B cell (primary cell): ENCODE measurements around the gene KRT24. TPM values are rescaled to one million over a fixed set of nuclear protein-coding genes. Genes with fewer than 3 reads are reported as not detected.

Experiments
- ATAC-seq: fragments of 200-7000 bp; cut with Tn5 transposase; one replicate; pipeline ENCODE4 v1.10.0; 2021; ENCODE audit warnings: low read depth, mild to moderate bottlenecking, moderate number of reproducible peaks, moderate library complexity
- CTCF ChIA-PET: fragments of 350-600 bp; sonication (Branson Sonifier 250); formaldehyde crosslinking; loops from one replicate; lab custom pipeline; 2021; ENCODE audit warnings: antibody characterized with exemption, inconsistent platforms; lab: Charles Lee
- POLR2A ChIA-PET: fragments of 350-600 bp; sonication (Branson Sonifier 250); formaldehyde crosslinking; loops from one replicate; lab custom pipeline; 2021; ENCODE audit warnings: antibody characterized with exemption; lab: Charles Lee
- DNase-seq: peaks from one replicate; pipeline ENCODE4 v3.0.0; 2013
- H2AFZ ChIP-seq: 2 replicates; pipeline ENCODE4 v1.6.1; 2012; ENCODE audit warnings: mild to moderate bottlenecking, low read depth, low read length; ENCODE audit not compliant: insufficient read depth, poor library complexity, severe bottlenecking
- H3K27ac ChIP-seq, 2 donors: 1 replicate in 1 of 2; 2 replicates in 1 of 2; pipeline ENCODE4 v1.5.1; 2012 to 2013; ENCODE audit warnings: low read length in 2 of 2, mild to moderate bottlenecking in 2 of 2, moderate library complexity in 1 of 2
- H3K27me3 ChIP-seq, 4 experiments: fragments of 200-600 bp in 1 of 4; sonication (generic) in 1 of 4; replicated peaks in 1 of 4; 1 replicate in 2 of 4; 2 replicates in 2 of 4; pipeline versions ENCODE4 v1.6.1 to v1.7.0; 2013 to 2016; ENCODE audit warnings: low read length in 3 of 4, mild to moderate bottlenecking in 2 of 4, mixed read lengths in 1 of 4, moderate library complexity in 1 of 4; ENCODE audit not compliant: insufficient read depth in 4 of 4, control insufficient read depth in 3 of 4; ENCODE audit errors: control extremely low read depth in 1 of 4
- H3K36me3 ChIP-seq, 2 experiments: replicated peaks in 1 of 2; 1 replicate in 1 of 2; 2 replicates in 1 of 2; pipeline versions ENCODE4 v1.6.1 to v1.7.1; 2013; ENCODE audit warnings: low read length in 1 of 2; ENCODE audit not compliant: insufficient read depth in 2 of 2, control insufficient read depth in 1 of 2; ENCODE audit errors: control extremely low read depth in 1 of 2, extremely low read depth in 1 of 2
- H3K4me1 ChIP-seq, 2 donors: fragments of 200-600 bp in 1 of 2; sonication (generic) in 1 of 2; 1 replicate in 1 of 2; 2 replicates in 1 of 2; pipeline versions ENCODE4 v1.5.1 to v1.6.1; 2013 to 2017; ENCODE audit warnings: low read length in 2 of 2; ENCODE audit not compliant: control insufficient read depth in 2 of 2, insufficient read depth in 2 of 2
- H3K4me2 ChIP-seq: replicated peaks from 2 replicates; pipeline ENCODE3; 2012; ENCODE audit warnings: mild to moderate bottlenecking, low read depth, low read length; ENCODE audit not compliant: poor library complexity, severe bottlenecking
- H3K4me3 ChIP-seq, 5 experiments: fragments of 200-600 bp in 1 of 5; sonication (generic) in 1 of 5; 1 replicate in 3 of 5; 2 replicates in 2 of 5; pipeline versions ENCODE4 v1.5.1 to v1.7.0; 2011 to 2016; ENCODE audit warnings: low read length in 4 of 5, mild to moderate bottlenecking in 4 of 5, low read depth in 2 of 5, control low read depth in 1 of 5, moderate library complexity in 1 of 5; ENCODE audit not compliant: insufficient read depth in 1 of 5; ENCODE audit errors: control extremely low read depth in 1 of 5, extremely low read depth in 1 of 5
- H3K79me2 ChIP-seq: fragments of 200-600 bp; sonication (generic); one replicate; pipeline ENCODE4 v1.6.0; 2016; ENCODE audit warnings: low read length; ENCODE audit not compliant: control insufficient read depth, insufficient read depth
- H3K9ac ChIP-seq: fragments of 200-600 bp; sonication (generic); 2 replicates; pipeline ENCODE4 v1.6.1; 2017; ENCODE audit warnings: mild to moderate bottlenecking, low read length, moderate library complexity
- H3K9me3 ChIP-seq, 3 donors: one replicate each; pipeline versions ENCODE4 v1.6.1 to v1.7.1; 2013; ENCODE audit warnings: low read length in 2 of 3; ENCODE audit not compliant: control insufficient read depth in 2 of 3, insufficient read depth in 1 of 3; ENCODE audit errors: control extremely low read depth in 1 of 3
- H4K20me1 ChIP-seq: 2 replicates; pipeline ENCODE4 v1.6.0; 2012; ENCODE audit warnings: mild to moderate bottlenecking, low read length; ENCODE audit not compliant: insufficient read depth, control insufficient read depth, poor library complexity, severe bottlenecking
- H3K27ac Mint-ChIP-seq: one replicate; pipeline ENCODE4 v1.8.0; 2021; ENCODE audit warnings: mixed read lengths
- H3K27me3 Mint-ChIP-seq: one replicate; pipeline ENCODE4 v1.8.0; 2021; ENCODE audit warnings: mixed read lengths
- H3K4me1 Mint-ChIP-seq: one replicate; pipeline ENCODE4 v1.8.0; 2021; ENCODE audit warnings: mixed read lengths
- H3K4me3 Mint-ChIP-seq: one replicate; pipeline ENCODE4 v1.8.0; 2021; ENCODE audit warnings: mixed read lengths
- H3K9me3 Mint-ChIP-seq: one replicate; pipeline ENCODE4 v1.8.0; 2022; ENCODE audit warnings: mixed read lengths; ENCODE audit not compliant: insufficient read depth
- EZH2 ChIP-seq: IDR thresholded peaks from 2 replicates; pipeline ENCODE4 v1.6.1; 2012; ENCODE audit warnings: borderline replicate concordance, low read depth, mild to moderate bottlenecking, moderate library complexity, low read length; ENCODE audit not compliant: insufficient read depth, poor library complexity, severe bottlenecking
- WGBS: methylation state at CpG from one replicate; pipeline ENCODE4 v1.1.5; 2013; ENCODE audit warnings: missing lambda C conversion rate; ENCODE audit not compliant: insufficient coverage; 5-methylcytosine and 5-hydroxymethylcytosine counted together
- intact Hi-C: fragments of 100-400 bp; cut with micrococcal nuclease; formaldehyde crosslinking; loops from one replicate; pipeline ENCODE4 v1.10.0; 2022
- polyA plus RNA-seq: library from polyadenylated mRNA; depleted of rRNA; stranded (reverse); fragments of >200 nt; gene quantifications from 2 replicates; pipeline ENCODE4 v1.2.3, GENCODE V29; 2012
- total RNA-seq, 2 donors: library from RNA; stranded (reverse); fragments of 120-200 nt in 1 of 2; gene quantifications; 1 replicate in 1 of 2; 2 replicates in 1 of 2; pipeline versions ENCODE4 v1.2.3 to v1.2.4, GENCODE V29; 2013 to 2022
- TF ChIP-seq, protein P1 (sequence below): fragments of 200-600 bp; IDR thresholded peaks from one replicate; pipeline ENCODE4 v1.8.0; 2022; ENCODE audit warnings: antibody characterized with exemption, mild to moderate bottlenecking

Gene KRT24
- total and polyA plus RNA-seq, 2 donors (not counting 1 experiment from before 2014, with no cell fraction given): not detected

DNA sequence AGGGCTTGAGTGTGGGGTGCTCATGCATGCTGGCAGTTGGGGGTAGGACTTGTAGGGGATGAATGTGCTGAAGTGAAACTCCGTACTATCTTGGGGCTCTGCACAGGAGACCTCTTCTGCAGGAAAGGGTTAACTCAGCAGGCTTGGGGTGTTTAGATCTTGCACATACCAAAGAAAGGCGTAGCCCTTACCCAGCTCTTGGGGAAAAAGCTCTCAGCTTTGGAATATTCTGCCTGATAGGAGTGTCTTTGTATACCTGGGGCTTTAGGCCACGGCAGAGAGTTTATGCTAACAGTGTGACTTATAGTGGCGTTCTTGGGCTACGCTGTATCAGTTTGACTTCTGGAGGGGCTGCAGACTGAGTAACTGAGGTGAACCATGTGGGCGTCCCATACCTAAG is 30.5 kb upstream of the KRT24 start:
- no peaks in the 10 kb centered on the region for H4K20me1 ChIP-seq
- H3K4me3 ChIP-seq: no peak overlapping the region
- no peak for ATAC-seq
- no peaks in the 10 kb centered on the region for H3K4me1 ChIP-seq
- H3K27me3 ChIP-seq: peaks cover 0 to 6% (median 2%) of the 10 kb centered on the region in 4 experiments
- H3K27ac ChIP-seq: no peak overlapping the region
- Mint-ChIP-seq H3K4me1 (peaks cover 3% of the 10 kb centered on the region), H3K27ac (no peak overlapping the region), H3K4me3 (no peak overlapping the region), H3K27me3 (peaks cover 7% of the 10 kb centered on the region), H3K9me3 (no peaks in the 10 kb centered on the region)
- POLR2A ChIA-PET: no interaction called here
- H3K36me3 ChIP-seq: no peaks in the 10 kb centered on the region
- intact Hi-C loops: no loop called here
- no peak for DNase-seq
- H3K9ac ChIP-seq: no peak overlapping the region
- WGBS: 93% methylated on average over 6 of the region's 6 CpGs
- no peak overlapping the region for H2AFZ ChIP-seq
- no peaks in the 10 kb centered on the region for H3K79me2 ChIP-seq
- TF ChIP-seq, protein P1, sequence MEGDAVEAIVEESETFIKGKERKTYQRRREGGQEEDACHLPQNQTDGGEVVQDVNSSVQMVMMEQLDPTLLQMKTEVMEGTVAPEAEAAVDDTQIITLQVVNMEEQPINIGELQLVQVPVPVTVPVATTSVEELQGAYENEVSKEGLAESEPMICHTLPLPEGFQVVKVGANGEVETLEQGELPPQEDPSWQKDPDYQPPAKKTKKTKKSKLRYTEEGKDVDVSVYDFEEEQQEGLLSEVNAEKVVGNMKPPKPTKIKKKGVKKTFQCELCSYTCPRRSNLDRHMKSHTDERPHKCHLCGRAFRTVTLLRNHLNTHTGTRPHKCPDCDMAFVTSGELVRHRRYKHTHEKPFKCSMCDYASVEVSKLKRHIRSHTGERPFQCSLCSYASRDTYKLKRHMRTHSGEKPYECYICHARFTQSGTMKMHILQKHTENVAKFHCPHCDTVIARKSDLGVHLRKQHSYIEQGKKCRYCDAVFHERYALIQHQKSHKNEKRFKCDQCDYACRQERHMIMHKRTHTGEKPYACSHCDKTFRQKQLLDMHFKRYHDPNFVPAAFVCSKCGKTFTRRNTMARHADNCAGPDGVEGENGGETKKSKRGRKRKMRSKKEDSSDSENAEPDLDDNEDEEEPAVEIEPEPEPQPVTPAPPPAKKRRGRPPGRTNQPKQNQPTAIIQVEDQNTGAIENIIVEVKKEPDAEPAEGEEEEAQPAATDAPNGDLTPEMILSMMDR: no peak
- TF ChIP-seq EZH2: no peak
- peaks cover 0 to 3% (median 0%) of the 10 kb centered on the region in 3 donors for H3K9me3 ChIP-seq
- CTCF ChIA-PET: no interaction called here
- no peak overlapping the region for H3K4me2 ChIP-seq

DNA sequence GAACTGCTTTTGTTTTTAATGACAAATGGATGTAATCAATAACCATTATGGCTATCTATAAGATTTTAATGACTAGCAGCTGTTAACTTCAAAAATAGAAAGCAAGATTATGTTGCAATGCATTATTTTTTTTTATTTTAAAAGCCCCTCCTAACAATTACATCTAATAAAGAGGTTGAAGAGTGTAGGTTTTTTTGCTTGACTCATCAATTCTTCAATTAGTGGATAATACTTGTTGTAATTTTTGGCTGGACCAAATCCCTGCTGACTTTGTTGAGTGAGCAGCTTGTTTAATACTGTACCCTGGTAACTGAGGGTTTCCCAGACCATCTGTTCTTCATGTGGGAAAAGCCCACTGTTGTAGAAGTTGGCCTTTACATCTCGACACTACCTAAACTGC is 27.4 kb upstream of the KRT24 start:
- no peaks in the 10 kb centered on the region for H3K27me3 Mint-ChIP-seq
- H3K4me1 ChIP-seq: peaks cover 20% of the 10 kb centered on the region in 2 donors
- H4K20me1 ChIP-seq: no peaks in the 10 kb centered on the region
- H3K4me2 ChIP-seq: no peak overlapping the region
- no peaks in the 10 kb centered on the region for H3K36me3 ChIP-seq
- H3K9me3 ChIP-seq: peaks cover 0 to 3% (median 0%) of the 10 kb centered on the region in 3 donors
- H3K79me2 ChIP-seq: no peaks in the 10 kb centered on the region
- H3K4me3 Mint-ChIP-seq: no peak overlapping the region
- WGBS: 100% methylated on average over 1 of the region's 1 CpG
- ChIA-PET POLR2A (no interaction called here), CTCF (no interaction called here)
- intact Hi-C loops: no loop called here
- no peaks in the 10 kb centered on the region for H3K9me3 Mint-ChIP-seq
- no peak overlapping the region for H3K27ac ChIP-seq
- no peak for TF ChIP-seq EZH2
- TF ChIP-seq, protein P1: no peak
- H3K9ac ChIP-seq: no peak overlapping the region
- no peak overlapping the region for H2AFZ ChIP-seq
- DNase-seq (no peak), ATAC-seq (no peak)
- H3K27ac Mint-ChIP-seq: no peak overlapping the region
- no peak overlapping the region for H3K4me3 ChIP-seq
- peaks cover 0 to 3% (median 2%) of the 10 kb centered on the region in 4 experiments for H3K27me3 ChIP-seq
- H3K4me1 Mint-ChIP-seq: peaks cover 22% of the 10 kb centered on the region
